ENCODE data around the gene FSCN2. TPM values are rescaled to one million over a fixed set of nuclear protein-coding genes. Genes with fewer than 3 reads are reported as not detected.
A peak's percentile ranks its signal among the peaks of the same experiment; 100 is the strongest.

FSCN2 gene, protein sequence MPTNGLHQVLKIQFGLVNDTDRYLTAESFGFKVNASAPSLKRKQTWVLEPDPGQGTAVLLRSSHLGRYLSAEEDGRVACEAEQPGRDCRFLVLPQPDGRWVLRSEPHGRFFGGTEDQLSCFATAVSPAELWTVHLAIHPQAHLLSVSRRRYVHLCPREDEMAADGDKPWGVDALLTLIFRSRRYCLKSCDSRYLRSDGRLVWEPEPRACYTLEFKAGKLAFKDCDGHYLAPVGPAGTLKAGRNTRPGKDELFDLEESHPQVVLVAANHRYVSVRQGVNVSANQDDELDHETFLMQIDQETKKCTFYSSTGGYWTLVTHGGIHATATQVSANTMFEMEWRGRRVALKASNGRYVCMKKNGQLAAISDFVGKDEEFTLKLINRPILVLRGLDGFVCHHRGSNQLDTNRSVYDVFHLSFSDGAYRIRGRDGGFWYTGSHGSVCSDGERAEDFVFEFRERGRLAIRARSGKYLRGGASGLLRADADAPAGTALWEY
- total RNA-seq: 0.52 and 0.64 TPM in 2 replicates

DNA sequence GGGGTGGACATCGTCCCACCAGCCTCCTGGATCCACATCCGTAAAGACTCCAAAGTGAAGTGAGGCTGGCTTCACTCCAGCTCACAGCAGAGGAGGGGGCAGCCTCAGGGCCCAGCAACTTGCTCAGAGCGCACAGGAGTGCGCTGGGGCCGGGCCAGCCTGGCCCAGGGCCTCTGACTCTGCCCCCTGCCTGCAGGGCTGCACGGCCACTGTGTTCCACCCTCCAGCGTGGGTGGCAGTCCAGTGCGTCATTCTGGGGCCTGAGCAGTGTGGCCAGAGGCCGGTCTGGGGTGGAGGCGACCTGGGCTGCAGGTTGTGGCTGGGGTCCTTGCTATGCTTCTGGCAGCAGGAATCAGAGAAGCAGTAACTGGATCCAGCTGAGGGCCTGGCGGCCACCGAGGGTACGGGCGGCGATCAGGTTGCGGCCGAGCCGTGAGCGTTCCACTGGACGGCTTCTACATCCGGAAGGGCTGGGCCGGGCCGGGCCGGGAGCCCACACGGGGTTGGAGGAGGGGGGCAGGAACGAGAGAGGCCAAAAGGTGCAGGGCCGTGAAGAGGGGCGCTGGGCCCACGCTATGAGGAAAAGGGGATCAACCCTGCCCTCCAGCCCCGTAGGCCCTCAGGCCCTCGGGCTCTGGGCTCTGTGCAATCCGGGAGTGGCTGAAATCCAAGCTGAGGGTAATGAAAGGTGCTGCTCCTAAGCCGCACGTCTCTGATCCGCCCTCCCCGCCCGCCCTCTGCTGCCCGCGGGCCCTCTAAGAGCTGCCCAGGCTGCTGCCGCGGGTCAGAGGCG is at the start of gene FSCN2:
TSS of gene FSCN2 (plus strand) at position 787 of the 793 bp plus-strand sequence. CDS start 155 bp downstream, outside the sequence.
- H3K4me3 Mint-ChIP-seq: no peak within 1 kb of the TSS
- H3K4me1 Mint-ChIP-seq (ENCODE audit: low read depth): no peaks in the 10 kb centered on the region
- no peaks in the 10 kb centered on the region for H3K9me3 Mint-ChIP-seq
- intact Hi-C loops (cut with micrococcal nuclease): no loop called here
- peaks cover 4% of the 10 kb centered on the region for H3K27me3 Mint-ChIP-seq (ENCODE audit: insufficient read depth)
- no peak within 1 kb of the TSS for H3K27ac Mint-ChIP-seq
- no peak for DNase-seq (ENCODE audit: low spot score)
- H3K36me3 Mint-ChIP-seq (ENCODE audit: low read depth): no peaks in the 10 kb centered on the region

DNA sequence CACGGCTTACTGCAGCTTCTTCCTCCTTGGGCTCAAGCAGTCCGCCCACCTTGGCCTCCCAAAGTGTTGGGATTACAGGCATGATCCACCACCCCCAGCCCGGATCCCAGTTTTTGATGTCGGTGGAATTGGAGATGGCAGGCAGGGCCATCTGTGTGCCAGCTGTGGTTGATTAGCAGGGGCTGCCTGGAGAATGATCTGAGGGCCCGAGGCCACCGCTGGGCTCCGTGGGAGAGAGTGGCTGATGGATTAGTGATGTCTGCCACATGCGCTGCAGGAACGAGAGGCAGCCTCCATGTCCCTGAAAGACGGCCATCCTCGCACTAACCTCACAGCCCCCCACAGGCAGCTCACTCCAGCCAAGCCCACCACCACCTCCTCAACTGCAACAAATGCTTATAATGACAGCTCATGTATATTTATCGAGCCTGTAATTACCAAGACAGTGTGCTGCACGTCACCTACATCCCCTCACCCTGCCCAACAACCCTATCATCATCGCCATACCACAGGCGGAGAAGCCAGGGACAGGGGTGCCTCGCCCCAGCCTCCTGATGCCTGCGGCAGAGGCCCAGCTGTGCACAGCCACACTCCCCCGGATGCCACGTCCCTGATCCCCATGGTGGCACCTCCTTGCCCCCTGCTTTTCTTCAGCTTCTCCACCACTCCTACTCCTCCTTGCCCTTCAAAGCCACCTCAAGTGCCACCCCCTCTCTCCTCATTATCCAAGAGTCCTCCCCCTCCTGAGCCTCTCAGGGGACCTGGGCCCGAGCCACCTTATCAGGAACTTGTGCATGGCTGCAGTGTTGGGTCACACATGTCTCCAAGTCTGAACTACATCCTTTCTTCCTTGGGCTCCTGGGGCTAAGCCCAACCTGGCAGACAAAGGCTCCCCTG is 48.8 kb upstream of the FSCN2 start:
- no peak overlapping the region for H3K27ac Mint-ChIP-seq
- no peaks in the 10 kb centered on the region for H3K9me3 Mint-ChIP-seq
- intact Hi-C loops (cut with micrococcal nuclease): no loop called here
- no peak overlapping the region for H3K4me3 Mint-ChIP-seq
- H3K27me3 Mint-ChIP-seq (ENCODE audit: insufficient read depth): peaks cover 34% of the 10 kb centered on the region
- no peaks in the 10 kb centered on the region for H3K36me3 Mint-ChIP-seq (ENCODE audit: low read depth)
- no peaks in the 10 kb centered on the region for H3K4me1 Mint-ChIP-seq (ENCODE audit: low read depth)
- no peak for DNase-seq (ENCODE audit: low spot score)

DNA sequence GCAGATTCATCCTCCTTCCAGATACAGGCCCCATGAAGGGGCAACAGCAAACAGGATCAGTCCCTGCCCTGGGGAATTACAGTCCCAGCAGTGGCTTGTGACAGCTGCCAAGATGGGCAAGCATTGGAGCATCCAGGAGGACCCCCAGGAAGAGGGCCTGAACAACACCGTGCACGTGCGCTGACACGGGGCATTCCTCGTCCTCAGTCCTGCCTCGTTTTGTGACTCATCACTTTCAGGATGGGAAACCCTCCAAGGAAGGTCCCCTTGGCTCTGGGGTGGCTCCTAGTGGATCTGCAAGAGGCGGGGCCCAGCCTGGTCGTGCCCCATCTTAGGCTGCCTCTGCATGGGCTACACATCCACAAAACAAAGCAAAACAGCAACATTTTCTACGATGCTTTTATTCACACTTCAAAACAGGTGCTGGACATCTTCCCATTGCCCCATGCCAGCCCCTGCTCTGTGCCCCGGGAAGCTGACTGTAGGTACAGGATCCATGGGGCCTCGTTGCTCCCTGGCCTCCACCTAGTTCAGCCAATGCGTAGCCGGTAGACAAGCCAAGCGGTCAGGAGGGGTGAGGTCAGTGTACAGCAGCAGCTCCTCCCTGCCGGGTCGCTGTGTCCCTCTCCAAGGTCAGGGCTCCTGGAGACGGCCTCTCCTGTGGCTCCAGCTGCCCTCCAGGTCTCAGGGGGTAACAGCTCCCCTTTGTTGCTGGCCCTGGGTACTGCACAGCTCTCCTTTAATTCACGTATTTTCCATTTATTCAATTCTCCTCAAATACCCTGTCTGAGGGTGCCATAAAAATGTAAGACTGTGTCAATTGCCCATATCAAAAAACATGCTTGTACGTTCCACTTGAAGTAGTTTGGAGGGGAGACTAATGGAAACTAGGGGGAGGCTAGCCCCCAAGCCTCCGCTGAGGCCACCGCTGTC is 47.8 kb upstream of the FSCN2 start:
- H3K9me3 Mint-ChIP-seq: no peaks in the 10 kb centered on the region
- peaks cover 34% of the 10 kb centered on the region for H3K27me3 Mint-ChIP-seq (ENCODE audit: insufficient read depth)
- no peaks in the 10 kb centered on the region for H3K36me3 Mint-ChIP-seq (ENCODE audit: low read depth)
- no peak overlapping the region for H3K27ac Mint-ChIP-seq
- no peak for DNase-seq (ENCODE audit: low spot score)
- intact Hi-C loops (cut with micrococcal nuclease): no loop called here
- no peak overlapping the region for H3K4me3 Mint-ChIP-seq
- H3K4me1 Mint-ChIP-seq (ENCODE audit: low read depth): no peaks in the 10 kb centered on the region

DNA sequence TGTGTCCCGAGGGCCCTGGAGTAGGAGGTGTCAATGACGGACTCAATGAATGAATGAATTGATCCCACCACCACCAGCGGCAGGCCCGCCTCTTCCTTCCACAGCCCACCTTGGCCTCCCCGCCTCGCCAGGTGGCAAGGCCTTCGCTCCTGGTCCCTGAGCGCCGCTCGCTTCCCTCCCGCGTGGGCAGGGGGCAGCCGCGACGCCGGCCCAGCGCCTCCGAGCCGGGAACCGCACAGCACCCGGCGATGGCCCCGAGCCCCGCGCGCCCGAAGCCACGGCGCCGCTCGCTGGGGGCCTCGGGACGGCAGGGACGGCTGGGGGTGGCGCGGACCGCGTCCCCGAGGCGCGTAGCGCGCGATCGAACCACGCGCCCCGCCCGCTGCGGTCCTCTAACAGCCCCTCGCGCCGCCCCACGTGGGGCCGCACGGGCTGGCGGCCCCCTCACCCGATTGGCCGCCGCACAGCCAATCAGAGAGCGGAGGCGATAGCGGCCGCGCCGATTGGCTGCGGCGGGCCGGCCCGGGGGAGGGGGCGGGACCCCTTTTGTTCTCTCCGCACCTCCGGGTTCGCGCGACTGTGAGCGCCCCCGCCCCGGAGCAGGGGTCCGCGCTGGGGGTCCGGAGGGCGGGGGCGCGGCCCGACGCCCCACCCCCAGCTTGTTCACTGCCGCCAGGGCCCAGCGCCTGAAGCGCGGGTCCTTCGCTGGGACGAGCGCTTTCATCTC is 46.9 kb upstream of the FSCN2 start:
- Mint-ChIP-seq H3K27ac (no peak overlapping the region), H3K4me1 (ENCODE audit: low read depth) (no peaks in the 10 kb centered on the region), H3K36me3 (ENCODE audit: low read depth) (no peaks in the 10 kb centered on the region), H3K27me3 (ENCODE audit: insufficient read depth) (peaks cover 34% of the 10 kb centered on the region), H3K4me3 (peak overlapping the region; percentile 54), H3K9me3 (no peaks in the 10 kb centered on the region)
- intact Hi-C loops (cut with micrococcal nuclease): no loop called here
- peak; percentile 63 for DNase-seq (ENCODE audit: low spot score)

DNA sequence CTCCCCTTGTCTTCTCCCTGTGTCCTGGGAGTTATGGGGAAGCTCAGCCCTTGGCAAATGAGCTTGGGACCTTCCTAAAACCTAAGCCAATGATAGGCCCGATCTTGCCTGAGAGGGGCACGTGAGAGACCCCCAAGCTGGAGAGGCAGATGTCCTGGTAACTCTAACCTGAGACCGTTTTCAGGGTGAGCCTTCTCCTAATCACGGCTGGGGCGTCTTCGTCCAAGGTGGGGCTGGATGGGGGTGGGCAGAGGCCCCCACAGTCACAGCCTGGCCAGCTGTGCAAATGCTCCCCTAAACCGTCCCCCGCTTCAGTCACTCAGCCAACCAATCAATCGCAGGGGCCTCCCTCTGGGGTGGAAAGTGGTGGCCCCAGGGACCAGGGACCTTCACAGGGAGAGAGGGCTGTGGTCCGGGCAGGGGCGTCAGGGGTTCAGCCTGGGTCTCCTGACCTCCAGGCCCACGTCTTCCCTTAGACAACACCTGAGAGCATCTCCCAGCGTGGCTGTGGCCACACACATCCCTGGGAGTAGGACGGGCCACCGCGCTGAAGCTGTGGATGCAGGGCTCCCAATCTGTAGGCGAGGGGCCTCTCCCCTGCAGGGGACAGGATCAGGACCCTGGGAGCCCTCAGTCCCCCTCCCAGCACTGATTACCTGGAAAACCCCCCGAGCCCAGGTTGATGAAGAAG is 46.2 kb upstream of the FSCN2 start:
- H3K4me3 Mint-ChIP-seq: peak overlapping the region; percentile 54
- no peaks in the 10 kb centered on the region for H3K36me3 Mint-ChIP-seq (ENCODE audit: low read depth)
- peaks cover 34% of the 10 kb centered on the region for H3K27me3 Mint-ChIP-seq (ENCODE audit: insufficient read depth)
- no peak overlapping the region for H3K27ac Mint-ChIP-seq
- DNase-seq (ENCODE audit: low spot score): no peak
- H3K4me1 Mint-ChIP-seq (ENCODE audit: low read depth): no peaks in the 10 kb centered on the region
- no peaks in the 10 kb centered on the region for H3K9me3 Mint-ChIP-seq
- intact Hi-C loops (cut with micrococcal nuclease): no loop called here

DNA sequence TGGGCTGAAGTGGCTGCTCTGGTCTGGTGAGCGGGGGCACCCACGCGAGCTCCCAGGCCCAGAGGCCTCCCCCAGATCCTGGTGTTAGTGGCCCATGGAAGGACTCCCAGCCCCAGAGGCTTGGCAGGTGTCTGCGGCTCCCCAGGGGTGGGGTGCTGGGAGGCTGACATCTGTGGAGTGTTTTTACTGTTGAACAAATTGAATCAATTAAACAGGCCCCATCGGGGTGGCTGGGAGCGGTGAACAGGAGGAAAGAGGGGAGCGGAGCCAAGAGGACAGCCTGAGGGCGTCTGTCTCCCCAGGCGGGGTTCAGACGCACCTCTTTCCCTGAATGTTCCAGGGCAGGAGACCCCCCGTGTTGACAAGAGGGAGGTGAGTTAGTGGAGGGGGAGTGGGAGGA is 45.5 kb upstream of the FSCN2 start:
- Mint-ChIP-seq H3K4me3 (peak overlapping the region; percentile 2), H3K36me3 (ENCODE audit: low read depth) (no peaks in the 10 kb centered on the region)

DNA sequence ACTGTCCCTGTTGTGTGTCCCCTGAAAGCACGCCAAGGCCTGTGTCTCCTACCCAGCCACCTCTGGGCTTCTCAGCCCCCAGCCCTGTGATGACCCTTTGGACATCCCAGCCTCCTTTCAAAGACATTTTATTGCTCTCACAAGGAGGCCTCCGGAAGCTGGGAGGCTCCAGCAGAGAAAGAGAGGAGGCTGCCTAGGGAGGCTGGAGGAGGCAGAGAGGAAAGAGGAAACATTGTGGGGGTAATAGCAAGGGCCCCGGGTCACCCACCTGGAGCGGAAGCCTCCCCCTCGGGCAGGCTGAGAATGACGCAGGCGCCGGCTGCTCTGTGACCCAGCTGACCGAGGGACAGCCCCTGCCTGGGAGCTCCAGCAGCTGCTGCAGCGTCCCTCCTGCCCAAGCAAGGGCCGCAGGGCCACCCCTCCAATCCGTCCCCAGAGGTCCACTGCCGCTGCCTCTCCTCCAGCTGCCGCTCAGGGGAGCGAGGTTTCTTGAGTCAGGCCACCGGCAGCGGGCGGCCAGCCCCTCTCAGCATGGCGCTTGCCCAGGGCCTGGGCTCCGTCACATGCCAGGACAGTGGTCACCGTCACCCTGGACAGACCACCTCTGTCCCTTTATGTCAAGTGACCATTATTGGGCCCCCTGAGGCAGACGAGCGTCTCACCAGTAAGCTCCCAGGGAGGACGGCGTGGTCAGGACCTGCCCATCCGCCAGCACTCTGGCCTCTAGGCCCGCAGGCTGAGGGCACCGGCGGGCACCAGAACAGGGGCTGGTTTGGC is 44.9 kb upstream of the FSCN2 start:
- no peak for DNase-seq (ENCODE audit: low spot score)
- Mint-ChIP-seq H3K27me3 (ENCODE audit: insufficient read depth) (peaks cover 30% of the 10 kb centered on the region), H3K4me1 (ENCODE audit: low read depth) (no peaks in the 10 kb centered on the region), H3K27ac (no peak overlapping the region), H3K9me3 (no peaks in the 10 kb centered on the region), H3K36me3 (ENCODE audit: low read depth) (no peaks in the 10 kb centered on the region), H3K4me3 (no peak overlapping the region)
- intact Hi-C loops (cut with micrococcal nuclease): no loop called here

More for the DNA sequence above, 45.5 kb upstream of the FSCN2 start:
- intact Hi-C loops (cut with micrococcal nuclease): no loop called here
- no peak overlapping the region for H3K27ac Mint-ChIP-seq
- no peak for DNase-seq (ENCODE audit: low spot score)
- no peaks in the 10 kb centered on the region for H3K9me3 Mint-ChIP-seq
- H3K4me1 Mint-ChIP-seq (ENCODE audit: low read depth): no peaks in the 10 kb centered on the region
- H3K27me3 Mint-ChIP-seq (ENCODE audit: insufficient read depth): peaks cover 34% of the 10 kb centered on the region

DNA sequence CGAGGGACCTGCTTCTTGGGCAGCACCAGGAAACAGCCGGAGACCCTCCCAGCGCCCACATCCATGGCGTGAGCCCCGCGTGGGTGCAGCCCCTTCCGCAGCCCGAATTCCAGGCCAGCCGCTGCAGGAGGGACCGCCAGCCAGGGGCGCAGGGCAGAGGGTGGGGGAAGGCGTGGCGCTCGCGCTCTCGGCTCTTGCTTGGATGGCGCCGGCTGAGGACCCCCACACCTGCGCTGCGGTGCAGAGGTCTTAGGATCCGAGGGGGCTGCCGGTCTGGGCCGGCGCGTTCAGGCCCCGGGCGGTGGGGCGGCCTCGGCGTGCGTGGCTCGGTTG is 44.3 kb upstream of the FSCN2 start:
- DNase-seq (ENCODE audit: low spot score): no peak
- no peak overlapping the region for H3K4me3 Mint-ChIP-seq
- no peaks in the 10 kb centered on the region for H3K36me3 Mint-ChIP-seq (ENCODE audit: low read depth)
- H3K9me3 Mint-ChIP-seq: no peaks in the 10 kb centered on the region
- peaks cover 30% of the 10 kb centered on the region for H3K27me3 Mint-ChIP-seq (ENCODE audit: insufficient read depth)
- intact Hi-C loops (cut with micrococcal nuclease): loop anchor here (1.0 to 2.0 kb wide), 5 partner anchors 30 to 245 kb away; partner anchors contain the start of genes BAHCC1, NDUFAF8, SLC38A10 and TEPSIN
- H3K4me1 Mint-ChIP-seq (ENCODE audit: low read depth): no peaks in the 10 kb centered on the region
- H3K27ac Mint-ChIP-seq: no peak overlapping the region

DNA sequence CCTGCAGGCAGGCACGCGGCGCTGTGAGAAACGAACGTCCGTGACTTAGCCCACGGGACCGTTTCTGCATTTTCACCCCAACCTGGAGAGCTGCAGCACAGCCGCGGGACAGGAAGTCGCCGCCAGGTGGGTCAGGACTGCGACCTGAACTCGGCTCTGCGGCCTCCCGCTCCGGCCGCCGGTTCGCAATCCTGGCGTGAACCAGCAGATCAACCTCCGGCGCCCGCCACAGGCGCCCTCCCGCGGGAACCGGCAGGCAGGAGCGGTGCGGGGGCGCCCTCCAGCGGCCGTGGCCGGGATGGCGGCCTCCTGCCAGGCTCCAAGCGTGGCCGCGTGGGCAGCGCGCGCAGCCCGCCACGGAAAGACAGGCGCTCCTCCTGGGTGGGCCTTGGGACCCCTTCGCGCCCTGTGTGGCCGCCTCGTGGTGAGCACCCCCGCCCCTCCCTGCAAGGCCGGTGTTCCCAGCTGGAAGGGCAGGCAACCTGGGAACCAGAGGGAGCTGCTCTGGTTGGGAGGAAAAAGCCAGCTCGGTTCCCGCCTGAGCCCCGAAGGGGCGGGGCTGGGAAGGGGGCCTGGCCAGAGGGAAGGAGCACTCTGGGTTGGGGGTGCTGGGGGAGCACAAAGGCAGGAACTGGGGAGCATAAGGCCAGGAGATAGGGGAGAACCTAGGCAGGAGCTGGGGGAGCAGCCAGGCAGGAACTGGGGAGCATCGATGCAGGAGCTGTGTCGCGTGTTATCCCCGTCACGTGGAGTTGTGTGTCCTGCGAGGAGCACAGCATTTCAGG is 43.8 kb upstream of the FSCN2 start:
- DNase-seq (ENCODE audit: low spot score): peak; percentile 86
- Mint-ChIP-seq H3K36me3 (ENCODE audit: low read depth) (no peaks in the 10 kb centered on the region), H3K27me3 (ENCODE audit: insufficient read depth) (peaks cover 30% of the 10 kb centered on the region), H3K9me3 (no peaks in the 10 kb centered on the region), H3K27ac (no peak overlapping the region), H3K4me1 (ENCODE audit: low read depth) (no peaks in the 10 kb centered on the region), H3K4me3 (no peak overlapping the region)
- intact Hi-C loops (cut with micrococcal nuclease): loop anchor here (1.0 to 2.0 kb wide), 5 partner anchors 30 to 245 kb away; partner anchors contain the start of genes BAHCC1, NDUFAF8, SLC38A10 and TEPSIN
